C4-2B (cell line): ENCODE data around the gene DUSP2.

Source experiments
- ZFX ChIP-seq: fragments of 450-650 bp; IDR thresholded peaks from 2 replicates; pipeline ENCODE4 v1.6.1; 2017
- TF ChIP-seq, protein P1 (sequence below): fragments of 450-650 bp; conservative IDR thresholded peaks from 2 replicates; pipeline ENCODE4 v1.5.1; 2017; ENCODE audit warnings: mild to moderate bottlenecking

DNA sequence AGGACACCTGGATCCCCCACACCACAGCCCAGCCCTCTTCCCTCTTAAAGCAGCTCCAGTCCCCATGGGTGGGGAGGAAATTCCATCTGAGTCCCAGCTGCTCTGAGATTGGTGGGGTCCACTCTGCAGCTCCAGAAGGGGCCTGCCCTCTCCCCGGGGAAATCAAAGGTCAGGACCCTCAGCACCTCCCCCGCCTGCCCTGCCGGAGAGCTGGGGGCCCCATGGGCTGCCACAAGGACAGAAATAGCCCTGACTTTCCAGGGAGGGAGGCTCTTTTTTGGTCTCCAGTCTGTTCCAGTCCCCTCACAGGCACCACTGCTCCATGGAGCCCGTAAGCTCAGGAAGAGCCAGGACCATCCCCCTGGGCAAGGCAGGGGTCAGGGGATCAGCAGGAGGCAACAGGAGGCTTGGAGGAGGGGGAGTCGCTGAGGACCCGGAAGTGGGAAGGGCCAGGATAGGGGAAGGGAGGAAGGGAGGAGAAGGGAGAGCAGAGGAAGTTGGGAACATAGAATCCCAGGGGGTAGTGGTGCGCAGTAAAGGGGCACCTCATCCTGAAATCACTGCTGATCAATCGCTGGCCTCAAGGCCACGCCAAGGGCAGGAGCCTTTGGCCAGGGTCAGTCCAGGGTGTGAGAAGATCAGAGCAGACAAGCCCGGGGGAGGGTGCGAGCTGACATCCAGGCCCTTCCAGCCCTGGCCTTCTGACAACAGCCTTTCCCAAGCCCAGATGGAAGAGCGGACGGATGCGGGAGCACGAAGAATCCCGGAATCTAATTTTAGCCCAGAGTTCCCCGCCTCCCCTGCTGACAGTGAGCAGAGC lies 36.5 kb downstream of the DUSP2 start:
- TF ChIP-seq, protein P1, sequence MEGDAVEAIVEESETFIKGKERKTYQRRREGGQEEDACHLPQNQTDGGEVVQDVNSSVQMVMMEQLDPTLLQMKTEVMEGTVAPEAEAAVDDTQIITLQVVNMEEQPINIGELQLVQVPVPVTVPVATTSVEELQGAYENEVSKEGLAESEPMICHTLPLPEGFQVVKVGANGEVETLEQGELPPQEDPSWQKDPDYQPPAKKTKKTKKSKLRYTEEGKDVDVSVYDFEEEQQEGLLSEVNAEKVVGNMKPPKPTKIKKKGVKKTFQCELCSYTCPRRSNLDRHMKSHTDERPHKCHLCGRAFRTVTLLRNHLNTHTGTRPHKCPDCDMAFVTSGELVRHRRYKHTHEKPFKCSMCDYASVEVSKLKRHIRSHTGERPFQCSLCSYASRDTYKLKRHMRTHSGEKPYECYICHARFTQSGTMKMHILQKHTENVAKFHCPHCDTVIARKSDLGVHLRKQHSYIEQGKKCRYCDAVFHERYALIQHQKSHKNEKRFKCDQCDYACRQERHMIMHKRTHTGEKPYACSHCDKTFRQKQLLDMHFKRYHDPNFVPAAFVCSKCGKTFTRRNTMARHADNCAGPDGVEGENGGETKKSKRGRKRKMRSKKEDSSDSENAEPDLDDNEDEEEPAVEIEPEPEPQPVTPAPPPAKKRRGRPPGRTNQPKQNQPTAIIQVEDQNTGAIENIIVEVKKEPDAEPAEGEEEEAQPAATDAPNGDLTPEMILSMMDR, result no peak
- TF ChIP-seq ZFX, result no peak
